Measurements from ENCODE around the gene DAGLB.
"Not testable (repeated sequence)": the region's sequence is repeated elsewhere in the genome, so short reads cannot be mapped to it uniquely, and the experiment has no call there.

DAGLB gene

DNA sequence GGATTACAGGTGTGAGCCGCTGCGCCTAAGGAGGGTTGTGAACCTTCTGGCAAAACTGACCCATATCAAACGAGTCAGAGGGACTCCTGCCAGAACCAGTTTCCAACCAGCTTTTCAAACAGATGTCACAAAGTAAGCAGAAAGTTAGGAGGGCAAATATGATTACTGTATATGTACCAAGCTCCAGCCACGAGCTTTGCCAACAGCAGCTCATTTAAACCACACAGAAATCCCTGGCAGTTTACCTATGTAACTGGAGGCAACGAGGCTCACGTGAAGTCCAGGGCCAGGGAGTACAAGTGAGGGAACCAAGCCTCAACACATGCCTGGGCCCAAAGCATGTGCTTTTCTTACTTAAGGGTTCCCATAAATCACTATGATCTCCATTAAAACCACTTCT lies 12.5 kb upstream of the DAGLB start:
- no peak for DNase-seq

DNA sequence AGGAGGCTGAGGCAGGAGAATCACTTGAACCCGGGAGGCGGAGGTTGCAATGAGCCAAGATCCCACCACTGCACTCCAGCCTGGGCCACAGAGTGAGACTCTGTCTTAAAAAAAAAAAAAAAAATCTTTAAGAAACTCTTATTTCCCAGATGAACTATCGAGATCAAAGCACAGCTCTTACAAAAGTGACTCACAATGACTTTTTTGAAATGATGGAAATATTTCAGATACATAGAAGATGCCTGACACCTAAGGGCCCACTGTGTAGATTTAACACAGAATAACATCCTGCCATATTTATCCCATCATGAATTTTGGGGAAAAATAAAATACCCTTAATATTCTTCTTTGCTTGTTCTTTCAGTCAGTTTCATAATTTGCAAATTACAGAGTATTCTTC lies 10.9 kb upstream of the DAGLB start:
- not testable (repeated sequence) for DNase-seq

DNA sequence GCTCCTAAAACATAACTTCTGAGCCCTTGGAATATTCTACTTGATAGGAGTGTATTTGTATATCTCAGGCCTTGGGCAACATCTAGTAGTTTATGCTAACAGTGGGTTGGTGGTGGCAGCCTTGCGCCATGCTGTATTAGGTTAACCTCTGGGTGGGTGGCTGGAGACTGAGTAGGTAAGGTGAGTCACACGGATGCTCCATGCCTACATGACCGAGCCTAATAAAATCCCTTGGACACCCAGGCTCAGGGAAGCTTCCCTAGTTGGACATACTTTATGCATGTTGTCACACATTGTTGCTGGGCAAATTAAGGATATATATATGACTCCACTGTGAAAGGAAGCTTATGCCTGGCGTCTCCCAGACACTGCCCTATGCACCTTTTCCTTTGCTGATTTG lies 6.0 kb upstream of the DAGLB start:
- no peak for DNase-seq

DNA sequence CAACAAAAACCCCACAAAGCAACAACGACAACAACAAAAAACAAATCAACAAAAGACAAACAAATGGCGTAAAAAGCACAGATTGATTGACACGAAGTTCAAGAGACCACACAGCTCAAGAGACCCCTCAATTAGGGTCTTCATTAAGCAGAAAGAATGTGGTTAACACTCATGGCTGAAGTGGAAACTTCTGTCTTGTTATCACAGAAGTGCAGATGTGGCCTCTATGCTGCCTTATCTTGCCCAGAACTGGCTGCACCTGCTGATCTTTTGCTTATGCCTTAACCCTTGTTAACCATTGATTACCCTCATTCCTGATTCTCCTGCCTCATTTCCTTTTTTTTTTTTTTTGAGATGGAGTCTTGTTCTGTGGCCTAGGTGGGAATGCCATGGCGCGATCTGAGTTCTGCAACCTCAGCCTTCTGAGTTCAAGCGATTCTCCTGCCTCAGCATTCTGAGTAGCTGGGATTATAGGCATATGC lies 3.5 kb upstream of the DAGLB start:
- no peak for DNase-seq

DNA sequence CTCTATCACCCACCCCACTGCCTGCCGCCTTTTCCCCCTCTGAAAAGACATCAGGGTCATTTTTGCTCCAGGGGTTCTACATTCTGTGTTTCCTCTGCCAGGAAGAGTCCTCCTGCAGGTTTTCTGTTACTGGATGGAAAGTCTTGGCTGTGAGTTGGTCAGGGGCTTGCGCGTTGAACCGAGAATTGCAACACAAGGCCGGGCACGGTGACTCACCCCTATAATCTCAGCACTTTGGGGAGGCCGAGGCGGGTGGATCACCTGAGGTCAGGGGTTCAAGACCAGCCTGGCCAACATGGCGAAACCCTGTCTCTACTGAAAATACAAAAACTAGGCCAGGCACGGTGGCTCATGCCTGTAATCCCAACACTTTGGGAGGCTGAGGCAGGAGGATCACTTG lies 2.8 kb upstream of the DAGLB start:
- DNase-seq, result not testable (repeated sequence)

DNA sequence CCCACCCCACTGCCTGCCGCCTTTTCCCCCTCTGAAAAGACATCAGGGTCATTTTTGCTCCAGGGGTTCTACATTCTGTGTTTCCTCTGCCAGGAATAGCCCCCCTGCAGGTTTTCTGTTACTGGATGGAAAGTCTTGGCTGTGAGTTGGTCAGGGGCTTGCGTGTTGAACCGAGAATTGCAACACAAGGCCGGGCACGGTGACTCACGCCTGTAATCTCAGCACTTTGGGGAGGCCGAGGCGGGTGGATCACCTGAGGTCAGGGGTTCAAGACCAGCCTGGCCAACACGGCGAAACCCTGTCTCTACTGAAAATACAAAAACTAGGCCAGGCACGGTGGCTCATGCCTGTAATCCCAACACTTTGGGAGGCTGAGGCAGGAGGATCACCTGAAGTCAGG lies 2.1 kb upstream of the DAGLB start:
- DNase-seq, result not testable (repeated sequence)

DNA sequence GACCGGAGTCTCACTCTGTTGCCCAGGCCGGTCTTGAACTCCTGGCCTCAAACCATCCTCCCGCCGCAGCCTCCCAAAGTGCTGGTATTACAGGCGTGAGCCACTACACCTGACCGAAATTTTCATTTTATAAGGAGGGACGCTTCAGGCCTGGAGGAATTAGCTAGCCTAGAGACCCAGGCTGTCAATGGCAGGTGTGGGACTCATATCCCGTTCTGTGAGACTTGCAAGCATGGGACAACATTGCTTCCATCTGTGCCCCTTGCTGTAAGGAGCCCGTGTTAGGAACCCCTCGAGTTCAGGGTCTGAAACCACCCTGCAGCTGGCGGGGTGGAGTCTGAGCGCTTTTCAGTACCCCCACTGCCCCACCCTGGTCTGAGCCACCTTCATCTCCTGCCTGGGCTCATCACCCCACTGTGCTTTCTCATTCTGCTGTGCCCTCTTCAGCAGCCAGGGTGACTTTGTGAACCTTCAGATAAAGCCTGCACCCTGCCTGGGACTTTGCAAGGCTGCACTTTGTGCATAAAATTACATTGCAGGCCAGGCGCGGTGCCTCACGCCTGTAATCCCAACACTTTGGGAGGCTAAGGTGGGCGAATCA lies 1.3 kb upstream of the DAGLB start:
- DNase-seq, result no peak

DNA sequence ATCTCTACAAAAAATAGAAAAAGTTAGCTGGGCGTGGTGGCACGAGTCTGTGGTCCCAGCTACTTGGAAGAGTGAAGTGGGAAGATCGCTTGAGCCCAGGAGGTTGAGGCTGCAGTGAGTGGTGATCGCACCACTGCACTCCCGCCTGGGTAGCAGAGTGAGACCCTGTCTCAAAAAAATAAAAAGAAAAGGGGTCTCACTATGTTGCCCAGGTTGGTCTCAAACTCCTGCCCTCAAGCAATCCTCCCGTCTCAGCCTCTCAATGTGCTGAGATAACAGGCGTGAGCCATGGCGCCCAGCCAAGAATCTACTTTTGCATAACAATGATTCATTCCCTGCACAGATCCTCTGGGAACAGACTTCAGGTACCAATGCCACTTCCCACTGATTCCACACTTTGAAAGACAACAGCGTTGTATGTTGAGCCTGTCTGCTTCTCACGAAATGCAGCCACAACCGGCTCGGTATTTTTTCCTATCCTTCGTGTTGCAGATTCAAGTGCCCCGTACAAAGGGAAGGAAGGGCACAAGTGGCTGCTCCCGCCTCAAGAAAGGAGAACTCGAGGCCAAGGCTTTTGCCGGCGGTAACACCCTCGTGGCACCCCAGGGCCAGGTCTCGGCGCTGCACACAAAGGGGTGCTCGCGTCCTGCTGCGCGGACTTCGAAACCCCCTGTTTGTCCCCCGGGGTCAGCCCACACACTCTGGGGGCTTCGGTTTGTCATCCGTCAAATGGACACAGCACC lies 745 bp downstream of the DAGLB start:
- peak; percentile 16 for DNase-seq

DNA sequence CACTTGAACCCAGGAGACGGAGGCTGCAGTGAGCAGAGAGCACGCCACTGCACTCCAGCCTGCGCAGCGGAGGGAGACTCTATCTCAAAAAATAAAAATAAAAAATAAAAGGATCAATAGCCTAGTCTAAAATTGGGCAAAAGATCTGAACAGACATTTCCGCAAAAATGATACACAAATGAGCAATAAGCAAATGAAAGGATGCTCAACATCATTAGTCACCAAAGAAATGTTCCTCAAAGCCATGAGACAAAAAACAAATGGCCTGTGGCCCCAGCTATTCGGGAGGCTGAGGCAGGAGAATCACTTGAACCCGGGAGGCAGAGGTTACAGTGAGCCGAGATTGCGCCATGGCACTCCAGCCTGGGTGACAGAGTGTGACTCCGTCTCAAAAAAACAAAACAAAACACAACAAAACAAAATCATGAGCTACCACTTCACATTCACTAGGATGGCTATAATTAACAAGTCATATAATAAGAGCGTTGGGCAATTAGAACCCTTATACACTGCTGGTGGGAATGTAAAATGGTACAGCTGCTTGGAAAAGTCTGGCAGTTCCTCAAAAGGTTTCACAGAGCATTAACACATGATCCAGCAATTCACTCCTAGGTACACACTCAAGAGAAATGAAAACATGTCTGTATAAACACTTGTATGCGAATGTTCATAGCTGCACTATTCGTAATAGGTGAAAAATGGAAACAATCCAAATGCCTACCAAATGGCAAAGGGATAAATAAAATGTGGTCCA lies 3.1 kb downstream of the DAGLB start:
- DNase-seq, result no peak

DNA sequence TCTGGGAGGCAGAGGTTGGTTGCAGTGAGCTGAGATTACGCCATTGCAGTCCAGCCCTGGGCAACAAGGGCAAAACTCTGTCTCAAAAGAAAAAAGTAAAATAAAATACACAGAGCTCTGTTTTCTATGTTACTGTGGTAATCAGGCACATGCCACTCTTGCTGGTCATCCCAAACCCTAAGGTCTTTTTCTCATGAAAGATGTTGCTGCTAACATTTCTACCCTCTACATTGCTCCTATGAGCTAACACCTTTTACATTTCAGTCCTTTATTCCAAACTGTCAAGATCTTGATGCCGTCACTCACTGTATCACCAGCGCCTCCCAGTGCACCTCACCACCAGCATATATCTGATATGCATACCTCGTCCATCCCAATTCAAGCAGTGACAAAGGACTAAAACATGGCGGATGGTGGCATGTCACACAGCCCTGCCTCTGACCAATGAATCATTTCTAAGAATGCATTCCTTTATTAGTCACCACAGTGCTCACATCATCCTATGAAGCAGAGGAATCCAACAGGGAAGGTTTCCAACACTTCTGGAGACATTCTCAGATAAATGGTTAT lies 4.3 kb downstream of the DAGLB start:
- DNase-seq, result no peak

DNA sequence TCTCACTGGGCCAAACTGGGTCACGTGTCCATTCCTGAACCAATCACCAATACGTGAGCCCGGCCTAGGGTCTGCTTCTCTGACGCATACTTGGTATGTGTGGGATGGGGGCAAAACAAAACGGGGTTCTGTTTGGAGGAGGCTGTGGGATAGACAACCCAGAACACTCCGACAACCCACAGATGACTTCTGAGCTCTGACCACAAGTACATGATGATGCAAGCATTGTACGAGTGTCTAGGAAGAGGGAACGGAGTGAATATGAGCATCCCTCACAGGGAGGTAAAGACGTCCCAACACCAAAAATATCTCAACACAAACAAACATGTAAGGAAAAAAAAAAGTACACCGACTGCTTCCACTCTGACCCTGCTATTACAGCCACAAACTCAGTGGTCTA lies 5.6 kb downstream of the DAGLB start:
- no peak for DNase-seq

DNA sequence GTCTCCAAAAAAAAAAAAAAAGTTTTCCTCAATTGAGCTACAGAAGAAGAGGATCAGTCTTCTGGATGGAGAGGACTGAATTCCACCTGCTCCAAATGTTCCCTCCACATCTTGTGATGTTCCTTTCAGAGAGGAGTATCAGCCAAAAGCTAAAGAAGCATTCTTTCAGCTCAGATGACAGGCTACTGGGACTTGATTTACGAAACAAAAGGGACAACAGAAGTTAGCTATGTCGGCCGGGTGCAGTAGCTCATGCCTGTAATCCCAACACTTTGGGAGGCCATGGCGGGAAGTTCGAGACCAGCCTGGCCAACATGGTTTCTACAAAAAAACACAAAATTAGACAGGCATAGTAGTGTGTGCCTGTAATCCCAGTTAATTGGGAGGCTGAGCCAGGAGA lies 7.4 kb downstream of the DAGLB start:
- DNase-seq, result no peak

DNA sequence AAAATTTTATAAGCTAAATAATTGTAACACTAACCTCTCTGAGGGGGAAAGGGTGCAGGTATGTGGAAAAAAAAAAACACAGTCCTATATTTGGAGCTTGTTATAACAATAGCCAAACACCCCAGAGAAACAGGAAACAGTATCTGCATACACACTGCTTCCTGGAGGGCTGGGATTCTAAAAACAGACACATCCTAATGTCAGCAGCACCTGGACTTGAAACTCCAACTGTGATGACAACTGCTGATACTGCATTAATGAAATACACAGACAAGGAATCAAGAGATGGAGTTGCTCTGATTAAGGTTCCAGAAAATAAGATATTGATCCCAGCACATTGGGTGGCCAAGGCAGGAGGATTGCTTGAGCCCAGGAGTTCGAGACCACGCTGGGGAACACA lies 9.3 kb downstream of the DAGLB start:
- no peak for DNase-seq

DNA sequence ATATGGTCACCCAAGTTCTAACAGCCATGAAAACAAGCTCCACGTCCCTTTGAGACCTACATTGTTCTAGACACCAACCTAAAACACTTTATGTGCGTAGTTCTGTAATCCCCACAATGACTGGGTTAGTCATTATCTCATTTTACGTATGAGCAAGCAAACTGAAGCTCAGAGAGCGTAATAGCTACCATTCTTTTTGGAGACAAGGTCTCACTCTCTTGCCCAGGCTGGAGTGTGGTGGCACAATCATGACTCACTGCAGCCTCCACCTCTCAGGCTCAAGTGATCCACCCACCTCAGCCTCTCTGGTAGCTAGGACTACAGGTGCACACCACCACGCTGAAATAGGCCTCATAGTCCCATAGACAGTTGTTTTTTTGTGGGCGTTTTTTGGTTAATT lies 10.5 kb downstream of the DAGLB start:
- DNase-seq, result no peak

DNA sequence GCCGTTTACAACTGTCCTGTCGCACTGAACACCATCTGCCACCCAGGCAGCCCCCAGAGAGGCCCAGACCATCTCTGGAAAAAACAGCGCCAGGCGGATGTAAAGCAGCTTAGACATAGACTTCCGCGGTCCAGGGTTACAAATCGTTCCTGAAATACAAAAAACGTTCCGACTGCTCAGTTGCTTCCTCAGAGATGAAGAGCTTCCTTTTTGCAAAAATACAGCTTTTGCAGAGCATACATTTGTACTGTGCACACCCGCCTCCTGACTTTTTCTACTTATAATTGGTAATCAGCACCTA lies 11.4 kb downstream of the DAGLB start:
- DNase-seq, result peak; percentile 39

DNA sequence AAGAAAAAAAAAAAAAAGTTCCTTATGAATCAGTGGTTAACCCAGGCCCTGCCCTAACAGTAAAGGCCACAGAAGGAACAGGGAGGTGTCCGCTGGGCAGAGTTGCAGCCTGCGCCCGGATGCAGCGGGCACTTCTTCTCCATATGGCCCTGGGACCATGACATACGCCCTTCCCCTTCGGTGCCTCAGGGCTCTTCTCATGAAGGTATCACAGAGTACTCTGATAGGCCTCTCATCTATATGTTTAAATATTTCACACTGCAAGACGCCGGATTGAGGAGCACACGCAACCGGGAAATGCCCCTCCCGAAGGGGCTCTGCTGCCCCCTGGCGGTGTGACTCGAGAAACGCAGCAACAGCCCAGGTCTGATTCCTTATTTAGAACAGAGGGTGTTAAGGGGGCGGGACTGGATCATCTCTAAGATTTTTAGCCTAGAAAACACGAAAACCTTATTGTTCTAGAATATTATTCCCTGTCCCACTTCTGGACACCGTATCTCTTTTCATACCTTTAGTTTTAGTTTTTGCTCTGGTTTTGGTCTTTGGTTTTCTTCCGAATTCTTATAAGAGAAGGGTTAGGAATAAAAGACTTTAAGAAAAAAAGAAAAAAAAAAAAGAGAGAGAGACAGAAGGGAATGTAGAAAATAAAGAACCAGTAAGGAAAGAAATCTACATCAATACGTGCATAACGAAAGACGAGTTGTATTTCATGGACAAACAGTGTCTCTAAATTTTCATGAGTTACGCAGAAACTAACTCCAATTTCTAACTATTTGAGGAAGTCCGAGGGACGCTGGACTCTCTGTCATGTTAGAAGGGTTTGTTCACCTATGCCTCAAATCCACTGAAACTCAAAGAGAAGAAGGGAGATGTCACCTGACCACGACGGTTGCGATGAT lies 12.0 kb downstream of the DAGLB start:
- DNase-seq, result peak; percentile 90

DNA sequence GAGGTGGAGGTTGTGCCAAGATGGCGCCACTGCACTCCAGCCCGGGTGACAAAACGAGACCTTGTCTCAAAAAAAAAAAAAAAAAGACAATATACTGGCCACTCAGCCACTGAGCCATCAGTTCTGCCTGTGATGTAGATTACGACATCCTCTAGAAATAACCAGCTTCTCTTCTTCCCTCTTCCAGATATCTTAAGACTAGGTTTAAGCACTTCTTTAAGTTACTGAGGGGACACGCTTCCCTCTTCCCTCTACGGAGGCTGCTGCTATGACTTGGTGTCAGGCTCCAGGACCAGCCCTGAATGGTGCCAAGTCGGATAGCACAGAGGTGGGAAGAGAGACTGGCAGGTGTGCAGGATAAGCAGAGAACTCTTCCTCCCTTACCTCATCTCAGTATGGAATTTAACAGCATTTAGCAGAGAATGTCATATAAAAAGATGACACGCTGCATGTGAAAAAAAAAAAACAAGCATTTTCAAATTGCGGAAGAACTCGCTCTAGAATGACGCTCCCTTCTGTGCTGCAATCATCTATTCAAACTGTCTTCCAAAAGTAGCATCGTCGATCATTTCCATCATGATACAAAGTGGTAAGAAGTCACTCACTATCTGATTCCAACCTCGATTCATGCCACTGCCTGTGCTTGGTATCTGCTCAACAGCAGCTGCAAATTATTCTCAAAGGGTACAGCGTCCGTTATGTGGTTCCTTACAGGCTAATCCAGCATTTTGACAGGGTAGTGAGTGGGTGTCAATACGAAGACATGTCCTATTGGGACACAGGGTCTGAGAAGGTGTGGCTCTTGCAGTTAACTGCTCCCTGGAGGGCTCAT lies 13.8 kb downstream of the DAGLB start:
- DNase-seq, result no peak

DNA sequence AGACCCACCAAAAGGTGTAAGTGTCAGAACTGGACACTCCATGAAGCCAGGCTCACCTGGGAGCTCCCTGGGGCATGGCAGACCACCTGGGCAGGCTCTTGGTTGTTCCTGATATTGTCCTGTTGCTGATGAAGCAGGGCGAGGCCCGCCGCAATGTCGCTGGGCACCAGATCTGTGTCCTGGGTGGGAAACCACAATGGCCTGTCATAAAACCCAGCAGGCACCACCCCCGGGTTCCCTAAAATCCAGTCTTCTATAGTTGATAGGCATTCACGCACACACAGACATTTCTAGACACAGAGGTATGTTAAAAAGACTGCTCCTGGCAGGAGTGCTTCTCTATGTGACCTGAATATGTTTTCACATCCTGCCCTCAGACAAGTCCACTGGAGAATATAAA lies 15.0 kb downstream of the DAGLB start:
- DNase-seq, result no peak

DNA sequence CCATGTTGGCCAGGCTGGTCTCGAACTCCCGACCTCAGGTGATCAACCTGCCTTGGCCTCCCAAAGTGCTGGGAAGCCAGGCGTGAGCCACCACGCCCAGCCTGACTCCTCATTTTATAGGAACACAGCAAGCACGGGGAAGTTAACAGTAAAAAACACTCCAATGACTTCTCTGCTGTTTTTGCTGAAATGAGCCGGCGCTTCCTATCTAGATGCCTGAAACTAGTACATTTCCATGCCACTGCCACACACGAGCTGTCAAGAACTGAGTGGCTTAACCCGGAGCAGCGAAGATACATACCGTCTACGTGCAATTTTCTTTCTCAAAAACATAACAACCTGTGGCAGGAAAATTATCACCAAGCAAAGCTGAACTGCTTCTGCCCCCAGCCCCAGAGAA lies 16.8 kb downstream of the DAGLB start:
- no peak for DNase-seq

DNA sequence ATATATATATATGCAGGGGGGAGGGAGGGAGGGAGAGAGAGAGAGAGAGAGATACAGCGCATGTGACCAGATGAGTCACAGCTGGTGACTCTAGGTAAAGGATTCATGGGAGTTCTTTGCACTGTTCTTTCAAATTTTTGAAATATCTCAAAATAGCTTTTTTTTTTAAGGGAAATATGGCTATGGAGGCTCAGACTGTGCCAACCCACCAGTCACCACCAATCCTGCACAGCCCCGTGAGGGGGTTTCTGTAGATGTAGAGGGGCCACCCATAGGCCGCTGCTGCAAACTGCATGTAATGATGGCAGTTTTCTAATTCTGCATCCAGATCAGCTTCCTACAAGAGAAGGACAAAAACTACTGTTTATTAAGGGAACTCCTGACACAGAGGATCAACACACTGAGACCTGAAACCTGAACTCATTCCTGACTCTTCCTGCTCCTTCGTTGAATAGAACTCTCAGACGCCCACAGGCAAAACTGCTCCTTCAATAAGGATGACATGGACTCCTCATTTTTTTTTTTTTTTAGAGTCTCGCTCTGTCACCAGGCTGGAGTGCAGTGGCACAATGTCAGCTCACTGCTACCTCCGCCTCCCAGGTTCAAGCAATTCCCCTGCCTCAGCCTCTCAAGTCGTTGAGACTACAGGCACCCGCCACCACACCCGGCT lies 17.3 kb downstream of the DAGLB start:
- no peak for DNase-seq

DNA sequence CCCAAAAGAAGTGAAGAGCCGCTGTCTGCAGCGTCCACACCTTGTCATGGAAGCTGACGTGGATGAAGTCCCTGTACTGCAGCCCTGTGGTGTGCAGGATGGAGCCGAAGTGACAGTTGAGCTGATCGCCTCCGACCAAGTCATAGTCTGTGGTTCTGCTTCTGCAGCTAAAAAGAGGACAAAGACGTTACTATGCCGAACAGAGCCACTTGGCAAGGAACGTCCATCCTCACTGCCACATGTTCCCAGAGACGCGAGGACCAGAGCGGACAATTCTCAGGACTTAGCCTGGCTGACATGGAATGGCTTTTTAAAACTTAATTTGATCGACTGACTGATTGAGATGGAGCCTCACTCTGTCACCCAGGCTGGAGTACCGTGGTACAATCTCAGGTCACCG lies 21.8 kb downstream of the DAGLB start:
- DNase-seq, result no peak

Data from activated CD4-positive, alpha-beta T cell treated with anti-CD3 and anti-CD28 coated beads, Interleukin-2, amount 50 U/mL, for 1 hour (primary cell).